ENCODE data around the gene RSPH6A.

GRCh38 chr19:45773384-45773783 lies 41.7 kb downstream of the RSPH6A start:
- TF ChIP-seq EZH2 (IDR thresholded peaks at IDR 0.05; ENCODE audit: borderline replicate concordance) (no peak), CTCF (IDR thresholded peaks at IDR 0.05; ENCODE audit: poor library complexity) (no peak), EZH2phosphoT487 (IDR thresholded peaks at IDR 0.05; ENCODE audit: low read depth, severe bottlenecking, unreplicated experiment) (no peak)

Data from hepatocyte (in vitro differentiated cells).